Measurements from ENCODE around the gene YJU2. TPM values are rescaled to one million over a fixed set of nuclear protein-coding genes. Genes with fewer than 3 reads are reported as not detected.

YJU2 gene
- total RNA-seq, 1 donor from 2014 or later: 22.9 TPM

- Mint-ChIP-seq H3K4me1 (peaks cover 7% of the 10 kb centered on the region), H3K27ac (ENCODE audit: unreplicated experiment) (no peak overlapping the region), H3K27me3 (ENCODE audit: low read depth) (peaks cover 13% of the 10 kb centered on the region), H3K36me3 (ENCODE audit: low read depth) (no peaks in the 10 kb centered on the region), H3K9me3 (no peaks in the 10 kb centered on the region), H3K4me3 (no peak overlapping the region)
- no peak for TF ChIP-seq CTCF (conservative IDR thresholded peaks at IDR 0.05)
- no peak for DNase-seq (ENCODE audit: low read depth, low spot score)
Observed at GRCh38 chr19:4291184-4291732, 44.4 kb downstream of the YJU2 start.

- Mint-ChIP-seq H3K4me1 (peaks cover 7% of the 10 kb centered on the region), H3K36me3 (ENCODE audit: low read depth) (no peaks in the 10 kb centered on the region), H3K27me3 (ENCODE audit: low read depth) (peaks cover 11% of the 10 kb centered on the region), H3K4me3 (no peak overlapping the region), H3K27ac (ENCODE audit: unreplicated experiment) (no peak overlapping the region), H3K9me3 (no peaks in the 10 kb centered on the region)
- TF ChIP-seq CTCF (conservative IDR thresholded peaks at IDR 0.05): no peak
- no peak for DNase-seq (ENCODE audit: low read depth, low spot score)
Observed at GRCh38 chr19:4292515-4292914, 45.6 kb downstream of the YJU2 start.

- Mint-ChIP-seq H3K36me3 (ENCODE audit: low read depth) (no peaks in the 10 kb centered on the region), H3K4me3 (no peak overlapping the region), H3K4me1 (peaks cover 7% of the 10 kb centered on the region), H3K27ac (ENCODE audit: unreplicated experiment) (no peak overlapping the region), H3K27me3 (ENCODE audit: low read depth) (peaks cover 4% of the 10 kb centered on the region), H3K9me3 (no peaks in the 10 kb centered on the region)
- no peak for DNase-seq (ENCODE audit: low read depth, low spot score)
- no peak for TF ChIP-seq CTCF (conservative IDR thresholded peaks at IDR 0.05)
Observed at GRCh38 chr19:4294389-4294788, 47.5 kb downstream of the YJU2 start.

- H3K27ac Mint-ChIP-seq (ENCODE audit: unreplicated experiment): no peak overlapping the region
- peaks cover under 1% of the 10 kb centered on the region for H3K4me1 Mint-ChIP-seq
- no peak overlapping the region for H3K4me3 Mint-ChIP-seq
- TF ChIP-seq CTCF (conservative IDR thresholded peaks at IDR 0.05): no peak
- peaks cover 4% of the 10 kb centered on the region for H3K27me3 Mint-ChIP-seq (ENCODE audit: low read depth)
- no peak for DNase-seq (ENCODE audit: low read depth, low spot score)
- H3K36me3 Mint-ChIP-seq (ENCODE audit: low read depth): no peaks in the 10 kb centered on the region
- no peaks in the 10 kb centered on the region for H3K9me3 Mint-ChIP-seq
Observed at GRCh38 chr19:4295972-4296771, 49.3 kb downstream of the YJU2 start.

- no peak for DNase-seq (ENCODE audit: low read depth, low spot score)
- peaks cover 4% of the 10 kb centered on the region for H3K27me3 Mint-ChIP-seq (ENCODE audit: low read depth)
- peaks cover 7% of the 10 kb centered on the region for H3K4me1 Mint-ChIP-seq
- no peak overlapping the region for H3K27ac Mint-ChIP-seq (ENCODE audit: unreplicated experiment)
- H3K4me3 Mint-ChIP-seq: no peak overlapping the region
- TF ChIP-seq CTCF (conservative IDR thresholded peaks at IDR 0.05): no peak
- H3K36me3 Mint-ChIP-seq (ENCODE audit: low read depth): no peaks in the 10 kb centered on the region
- H3K9me3 Mint-ChIP-seq: no peaks in the 10 kb centered on the region
Observed at GRCh38 chr19:4297901-4298809, 51.3 kb downstream of the YJU2 start.

Measured in neural crest cell (in vitro differentiated cells).